GM06990 (cell line): ENCODE measurements around the gene EME1.

Experiments
- DNase-seq: peaks from one replicate; pipeline ENCODE4 v3.0.0-alpha.2; 2011; ENCODE audit not compliant: insufficient read length; ENCODE audit errors: extremely low read depth
- H3K27me3 ChIP-seq: replicated peaks from 2 replicates; pipeline ENCODE4 v1.6.0; 2011; ENCODE audit warnings: low read length; ENCODE audit not compliant: control insufficient read depth, insufficient read depth
- H3K36me3 ChIP-seq: 2 replicates; pipeline ENCODE4 v1.5.1; 2011; ENCODE audit warnings: low read length; ENCODE audit not compliant: control insufficient read depth, insufficient read depth
- H3K4me3 ChIP-seq: replicated peaks from 2 replicates; pipeline ENCODE4 v1.5.1; 2011; ENCODE audit warnings: low read depth, mild to moderate bottlenecking, control low read depth, low read length
- CTCF ChIP-seq: IDR thresholded peaks from 2 replicates; pipeline ENCODE4 v1.5.1; 2011; ENCODE audit warnings: low read length, control low read depth, mild to moderate bottlenecking, inconsistent platforms; ENCODE audit not compliant: insufficient read depth, poor library complexity, severe bottlenecking

The EME1 gene

GRCh38 chr17:50421308-50422051 is 48.5 kb downstream of the EME1 start:
- peak; percentile 39 for DNase-seq
- Histone ChIP-seq H3K27me3 (no peaks in the 10 kb centered on the region), H3K36me3 (no peaks in the 10 kb centered on the region), H3K4me3 (0 out of 2 replicates have a peak overlapping the region, but pooled peaks have one; percentile 17)
- no peak for TF ChIP-seq CTCF

DNA sequence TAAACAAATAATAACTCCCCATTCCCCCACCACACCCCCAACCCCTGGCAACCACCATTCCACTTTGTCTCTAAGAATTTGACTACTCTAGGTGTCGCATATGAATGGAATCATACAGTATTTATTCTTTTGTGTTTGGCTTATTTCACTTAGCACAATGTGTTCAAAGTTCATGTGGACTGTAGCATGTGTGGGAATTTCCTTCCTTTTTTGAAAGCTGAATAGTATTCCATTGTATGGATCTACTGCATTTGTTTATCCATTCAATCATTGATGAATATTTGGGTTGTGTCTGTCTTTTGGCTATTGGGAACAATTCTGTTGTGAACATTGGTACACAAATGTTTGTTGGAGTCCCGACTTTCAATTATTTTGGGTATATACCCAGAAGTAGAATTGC is 49.7 kb downstream of the EME1 start:
- no peak overlapping the region for H3K4me3 ChIP-seq

DNA sequence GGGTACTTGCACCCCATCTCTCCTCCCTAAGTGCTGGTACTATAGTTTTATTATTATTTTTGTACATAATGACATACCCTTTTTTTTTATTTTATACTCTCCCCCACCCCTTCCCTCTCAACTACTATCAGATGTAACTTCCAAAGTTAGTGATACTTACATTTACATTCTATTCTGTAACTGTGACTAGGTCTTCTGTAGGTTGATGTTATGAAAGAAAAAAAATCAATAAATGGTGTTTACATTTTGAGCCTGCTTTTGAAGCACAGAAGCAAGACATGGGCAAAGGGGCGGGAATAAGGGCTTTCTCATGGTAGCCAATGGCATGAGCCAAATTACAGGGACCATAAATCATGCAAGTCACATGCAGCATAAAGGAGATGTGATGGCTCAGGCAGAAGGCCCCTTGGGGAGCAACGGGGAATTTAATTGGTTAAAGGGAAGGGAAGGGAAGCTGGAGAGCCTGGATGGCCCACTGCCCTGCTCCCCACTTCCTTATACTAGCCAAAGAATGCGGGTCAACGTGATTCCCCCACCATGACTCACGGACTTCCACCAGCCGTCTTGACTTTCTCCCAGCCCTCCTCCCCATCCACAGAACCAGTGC is 50.6 kb downstream of the EME1 start:
- Histone ChIP-seq H3K36me3 (no peaks in the 10 kb centered on the region), H3K4me3 (no peak overlapping the region), H3K27me3 (no peaks in the 10 kb centered on the region)
- no peak for TF ChIP-seq CTCF
- DNase-seq, result no peak

More for the DNA sequence above, 49.7 kb downstream of the EME1 start:
- TF ChIP-seq CTCF, result no peak
- Histone ChIP-seq H3K36me3 (no peaks in the 10 kb centered on the region), H3K27me3 (no peaks in the 10 kb centered on the region)
- no peak for DNase-seq

DNA sequence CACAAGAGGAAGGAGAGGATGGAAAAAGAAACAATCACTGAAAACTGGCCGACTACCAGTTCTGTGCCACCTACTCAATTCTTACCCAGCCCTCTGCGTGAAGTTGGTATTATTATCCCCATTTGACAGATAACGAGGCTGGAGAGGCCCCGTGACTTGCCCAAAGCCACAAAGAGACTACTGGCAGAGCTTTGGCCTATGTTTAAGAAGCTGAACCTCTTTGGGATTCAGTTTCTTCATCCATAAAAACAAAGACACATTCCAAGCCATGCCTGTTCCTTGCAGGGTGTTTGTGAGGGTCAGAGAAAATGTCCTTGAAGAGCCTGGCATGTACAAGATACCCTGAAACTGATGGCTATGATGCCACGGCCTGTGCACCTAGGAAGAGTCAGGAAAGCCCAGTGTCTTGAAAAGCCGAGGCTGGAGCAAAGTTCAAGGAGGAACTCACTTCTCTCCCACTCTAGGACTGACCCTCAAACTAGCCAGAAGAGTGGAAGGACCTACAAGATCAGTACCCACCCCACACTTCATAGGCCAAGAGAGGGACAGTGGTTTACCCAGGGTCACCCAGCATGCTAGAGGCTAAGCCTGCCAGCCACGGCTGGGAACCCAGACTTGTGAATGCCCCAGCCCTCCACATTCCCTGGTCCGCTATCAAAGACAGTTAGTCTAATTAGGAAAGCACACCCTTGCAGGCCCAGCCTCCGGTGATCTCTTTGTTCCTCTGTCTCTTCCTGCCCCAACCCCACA is 51.4 kb downstream of the EME1 start:
- no peak for TF ChIP-seq CTCF
- DNase-seq, result no peak
- Histone ChIP-seq H3K4me3 (no peak overlapping the region), H3K27me3 (no peaks in the 10 kb centered on the region), H3K36me3 (no peaks in the 10 kb centered on the region)

DNA sequence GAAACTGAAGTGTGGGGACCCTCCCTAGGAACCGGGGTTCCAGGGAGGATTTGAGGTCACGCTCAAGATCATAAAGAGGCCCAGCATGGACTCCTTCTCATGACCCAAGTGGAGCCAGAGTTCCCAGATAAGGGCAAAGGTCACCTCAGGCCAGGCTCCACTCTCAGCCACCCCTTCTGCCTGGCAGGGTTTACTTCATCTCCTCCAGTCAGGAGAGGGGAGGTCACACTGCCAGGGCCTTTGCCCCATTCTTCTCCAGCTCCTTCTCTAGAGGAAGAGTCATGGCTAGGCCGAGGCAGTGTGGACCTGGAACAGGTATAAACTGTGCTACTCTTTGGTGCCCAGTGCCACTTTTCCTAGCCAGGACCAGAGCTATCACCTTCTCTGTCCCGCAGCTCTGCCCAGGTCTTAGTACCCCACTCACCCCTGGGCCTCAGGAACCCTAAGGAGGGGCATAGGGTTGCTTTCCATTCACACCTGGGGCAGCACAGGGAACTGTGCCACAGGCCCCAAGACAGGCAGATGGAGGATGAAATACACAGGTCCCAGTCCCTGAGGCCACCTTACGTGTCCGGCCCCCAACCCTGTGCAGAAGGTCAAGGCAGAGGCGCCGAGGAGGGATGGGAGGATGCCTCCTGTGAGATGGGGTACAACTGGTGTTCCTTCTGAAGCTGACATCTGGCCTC is 52.1 kb downstream of the EME1 start:
- H3K4me3 ChIP-seq, result peak overlapping the region; percentile 74
- no peaks in the 10 kb centered on the region for H3K36me3 ChIP-seq
- no peak for DNase-seq
- H3K27me3 ChIP-seq, result no peaks in the 10 kb centered on the region
- no peak for TF ChIP-seq CTCF
